Superior temporal gyrus (tissue), 1 donor: ENCODE measurements around the gene SEC14L3.
A peak's percentile ranks its signal among the peaks of the same experiment; 100 is the strongest.
"Not testable (repeated sequence)": the region's sequence is repeated elsewhere in the genome, so short reads cannot be mapped to it uniquely, and the experiment has no call there.

Source experiments
- DNase-seq: peaks from one replicate; pipeline ENCODE4 v3.0.0-alpha.2; 2016; ENCODE audit errors: extremely low spot score

The SEC14L3 gene

DNA sequence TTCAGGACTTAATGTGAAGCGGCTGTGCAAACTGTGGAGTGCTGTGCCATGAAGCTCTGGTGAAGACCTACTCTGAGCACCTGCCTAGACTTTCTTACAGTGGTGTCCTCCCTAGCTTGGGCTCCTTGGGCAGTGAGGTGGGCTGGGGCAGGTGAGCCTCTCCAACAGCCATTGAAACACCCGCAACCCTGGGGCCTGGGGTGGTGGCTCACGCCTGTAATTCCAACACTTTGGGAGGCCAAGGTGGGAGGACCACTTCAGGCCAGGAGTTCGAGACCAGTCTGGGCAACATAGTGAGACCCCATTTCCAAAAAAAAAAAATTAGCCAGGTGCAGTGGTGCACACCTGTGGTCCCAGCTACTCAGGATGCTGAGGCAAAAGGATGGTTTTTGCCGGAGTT is 14.3 kb upstream of the SEC14L3 start:
- no peak for DNase-seq

DNA sequence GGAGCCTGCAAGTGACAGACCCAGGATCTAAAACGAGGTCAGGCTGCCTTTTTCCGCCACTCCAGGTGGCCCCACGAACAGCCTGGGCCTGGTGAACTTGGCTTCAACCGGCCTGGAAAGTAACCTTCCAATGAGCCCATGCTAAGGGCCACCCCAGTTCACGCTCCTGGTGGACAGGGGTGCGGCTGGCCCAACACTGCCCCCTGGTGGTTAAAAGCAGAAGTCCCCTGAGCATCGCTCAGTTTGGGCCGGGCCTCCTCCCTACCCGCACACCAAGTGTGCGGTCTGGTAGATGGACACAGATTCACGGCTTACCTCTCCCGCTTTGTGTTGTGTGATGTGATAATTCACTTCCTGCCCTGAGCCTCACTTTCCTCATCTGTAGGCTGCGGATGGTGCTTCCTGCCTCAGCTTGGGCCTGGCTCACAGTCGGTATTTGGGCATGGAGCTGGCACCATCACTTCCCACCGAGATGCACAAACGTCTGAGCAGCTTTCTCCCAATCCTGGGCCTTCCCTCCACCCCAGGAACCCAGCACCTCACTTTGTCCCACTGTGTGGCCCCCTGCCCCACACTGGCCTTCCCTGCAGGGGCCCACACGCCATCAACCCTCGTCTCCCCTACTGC is 13.7 kb upstream of the SEC14L3 start:
- DNase-seq: peak; percentile 65

DNA sequence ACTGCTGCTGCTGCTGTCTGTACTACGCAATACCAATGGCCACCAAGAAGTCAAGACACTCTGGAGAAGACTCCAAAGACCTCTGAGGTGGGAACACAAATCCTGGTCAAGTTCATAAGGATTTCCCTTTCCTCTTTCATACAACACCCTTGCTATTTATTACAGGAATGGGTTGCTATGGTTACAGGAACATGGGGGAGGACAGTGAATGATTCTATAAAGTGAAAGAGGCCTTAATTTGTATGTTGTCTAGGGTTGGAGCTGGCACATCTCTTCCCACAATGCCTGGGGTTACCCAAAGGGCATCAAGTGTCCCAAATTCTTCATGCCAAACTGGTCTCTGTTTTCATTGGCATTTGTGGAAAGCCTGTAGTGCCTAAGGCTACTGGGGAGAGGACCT is 11.4 kb upstream of the SEC14L3 start:
- no peak for DNase-seq

DNA sequence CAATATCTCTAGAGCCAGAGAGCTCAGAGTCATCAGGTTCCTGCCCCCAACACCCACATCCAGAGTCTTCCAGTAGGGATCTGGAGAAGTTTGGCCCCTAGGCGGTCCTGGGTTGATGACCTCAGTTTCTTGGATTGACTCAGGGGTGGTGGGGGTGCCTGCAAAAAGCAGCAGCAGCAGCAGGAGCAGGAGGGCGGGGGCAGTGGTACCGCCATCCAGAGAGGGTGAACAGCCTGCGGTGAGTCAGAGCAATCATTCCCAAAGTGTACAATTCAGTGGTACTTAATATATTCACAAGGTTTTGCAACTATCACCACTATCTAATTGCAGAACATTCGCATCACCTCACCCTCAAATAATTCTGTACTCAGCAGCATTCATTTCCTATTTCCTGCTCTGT is 9.9 kb upstream of the SEC14L3 start:
- no peak for DNase-seq

DNA sequence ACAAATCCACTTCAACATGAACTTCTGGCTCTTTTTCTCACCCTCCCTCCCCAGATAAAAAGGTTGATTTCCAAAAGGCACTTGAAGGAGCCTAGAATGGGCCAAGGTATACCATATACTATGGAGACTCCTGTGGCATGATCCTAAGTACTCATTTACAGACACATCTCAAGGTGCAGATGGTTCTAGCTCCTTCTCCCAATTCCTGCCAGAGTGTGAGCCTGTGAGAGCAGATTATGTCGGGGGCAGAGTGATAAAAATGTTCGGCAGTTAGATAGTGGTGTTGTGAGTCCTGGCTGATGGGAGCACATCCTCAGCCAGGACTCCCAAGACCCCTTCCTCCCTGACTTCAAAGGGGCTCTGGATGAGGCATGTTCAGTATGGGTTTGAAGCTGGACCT is 8.2 kb upstream of the SEC14L3 start:
- DNase-seq: no peak

DNA sequence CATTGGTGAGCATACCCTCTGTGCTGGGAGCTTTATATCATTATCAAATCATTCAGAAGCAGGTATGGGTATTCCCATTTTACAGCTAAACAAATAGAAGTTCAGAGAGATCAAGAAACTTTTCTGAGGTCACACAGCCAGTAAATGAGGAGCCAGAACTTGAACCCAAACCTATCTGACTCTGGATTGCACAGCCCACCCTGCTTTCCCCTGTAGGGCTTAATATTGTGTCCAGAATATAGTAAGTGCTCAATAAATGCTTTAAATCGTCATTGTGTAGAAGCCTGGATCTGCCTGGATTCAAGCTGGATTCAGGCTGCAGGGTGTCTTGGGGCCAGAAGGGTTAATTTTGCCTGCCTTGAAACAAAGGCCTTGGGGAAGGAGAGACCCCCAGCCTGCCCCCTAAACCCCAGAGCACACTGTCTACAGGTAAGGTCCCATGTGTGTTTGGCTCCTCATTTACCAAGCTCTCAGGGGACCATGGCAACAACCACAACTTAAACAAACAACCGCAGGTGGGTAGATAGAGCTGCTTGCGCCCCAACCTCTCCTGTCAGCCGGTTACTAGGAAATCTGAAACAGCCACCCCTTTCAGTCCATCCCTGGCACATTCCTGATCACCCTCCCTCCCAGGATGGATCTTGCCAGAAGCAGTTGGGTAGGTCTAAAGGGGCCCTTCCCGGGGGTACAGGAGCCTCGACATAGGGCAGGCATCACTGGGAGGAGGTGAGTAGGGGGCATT is 3.0 kb upstream of the SEC14L3 start:
- no peak for DNase-seq

DNA sequence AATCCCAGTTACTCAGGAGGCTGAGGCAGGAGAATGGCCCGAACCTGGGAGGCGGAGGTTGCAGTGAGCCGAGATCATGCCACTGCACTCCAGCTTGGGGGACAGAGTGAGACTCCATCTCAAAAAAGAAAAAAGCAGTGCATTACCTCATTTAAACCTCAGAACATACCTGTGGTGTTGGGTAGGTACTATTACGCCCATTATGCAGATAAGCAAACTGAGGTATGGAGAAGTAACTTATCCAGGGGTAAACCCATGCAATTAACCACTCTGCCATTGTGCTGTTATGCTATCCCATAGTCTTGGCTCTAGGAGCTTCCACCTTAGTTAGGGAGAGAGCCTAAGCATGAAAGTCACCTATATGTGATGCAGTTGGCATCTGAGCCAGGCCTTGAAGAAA is 2.3 kb upstream of the SEC14L3 start:
- no peak for DNase-seq

DNA sequence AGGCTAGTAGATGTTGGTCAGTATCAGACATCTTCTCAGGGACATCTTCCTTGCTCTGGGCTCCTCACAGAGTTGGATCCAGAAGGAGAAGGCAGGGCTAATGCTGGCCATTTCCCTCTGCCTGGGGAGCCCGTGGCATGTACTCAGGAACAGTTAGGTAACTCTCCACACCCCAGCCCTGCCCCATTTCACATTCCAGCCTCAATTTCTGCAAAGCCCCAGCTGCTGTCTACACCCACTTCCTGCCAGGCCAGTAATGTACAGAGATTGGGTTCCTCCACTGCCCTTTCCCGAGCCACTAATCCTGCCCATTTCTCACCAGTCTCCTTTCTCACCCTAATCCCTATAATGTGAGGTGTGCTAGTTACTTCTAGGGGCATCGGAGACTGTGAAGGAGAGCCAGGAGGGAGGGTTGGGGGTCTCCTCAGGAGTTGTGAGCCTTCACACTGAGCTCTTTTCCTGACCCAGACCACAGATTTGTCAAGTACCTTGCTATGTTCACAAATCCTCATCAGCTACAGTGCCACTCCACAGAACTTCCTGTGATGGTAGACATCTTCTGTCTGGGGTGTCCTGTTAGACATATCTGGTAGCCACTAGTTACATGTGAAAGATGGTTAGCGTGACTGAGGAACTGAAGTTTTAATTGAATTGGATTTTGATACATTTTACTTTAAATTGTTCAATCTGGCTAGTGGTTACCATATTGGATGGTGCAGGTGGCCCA is 1.3 kb upstream of the SEC14L3 start:
- no peak for DNase-seq

DNA sequence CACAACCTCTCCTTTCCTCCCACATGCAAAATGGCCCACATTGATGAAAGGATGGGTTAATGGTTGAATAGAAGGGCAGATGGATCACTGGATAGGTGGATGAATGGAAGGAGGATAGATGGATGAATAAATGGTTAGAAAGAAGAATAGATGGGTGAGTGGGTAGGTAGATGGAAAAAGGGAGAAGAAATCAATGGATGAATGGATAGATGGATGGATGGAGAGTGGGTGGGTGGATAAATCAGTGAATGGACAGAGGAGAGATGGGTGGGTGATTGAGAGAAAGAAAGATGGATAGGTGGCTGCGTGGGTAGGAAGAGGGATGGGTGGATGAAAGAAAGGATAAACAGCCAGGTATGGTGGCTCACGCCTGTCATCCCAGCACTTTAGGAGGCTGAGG is 1.2 kb downstream of the SEC14L3 start:
- DNase-seq: no peak

DNA sequence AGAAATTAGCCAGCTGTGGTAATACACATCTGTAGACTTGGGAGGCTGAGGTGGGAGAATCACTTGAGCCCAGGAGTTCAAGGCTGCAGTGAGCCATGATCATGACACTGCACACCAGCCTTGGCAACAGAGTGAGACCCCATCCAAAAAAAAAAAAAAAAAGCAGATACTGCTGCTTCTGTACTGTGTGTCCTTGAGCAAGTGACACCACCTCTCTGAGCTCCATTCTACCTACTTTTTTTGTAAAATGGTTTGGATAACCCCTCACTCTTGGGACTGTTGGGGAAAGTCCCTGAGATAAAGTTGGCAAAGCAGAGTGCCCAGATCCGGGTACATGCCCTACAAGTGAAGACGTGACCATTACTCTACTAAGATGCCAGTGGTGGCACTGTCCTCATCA is 2.7 kb downstream of the SEC14L3 start:
- no peak for DNase-seq

DNA sequence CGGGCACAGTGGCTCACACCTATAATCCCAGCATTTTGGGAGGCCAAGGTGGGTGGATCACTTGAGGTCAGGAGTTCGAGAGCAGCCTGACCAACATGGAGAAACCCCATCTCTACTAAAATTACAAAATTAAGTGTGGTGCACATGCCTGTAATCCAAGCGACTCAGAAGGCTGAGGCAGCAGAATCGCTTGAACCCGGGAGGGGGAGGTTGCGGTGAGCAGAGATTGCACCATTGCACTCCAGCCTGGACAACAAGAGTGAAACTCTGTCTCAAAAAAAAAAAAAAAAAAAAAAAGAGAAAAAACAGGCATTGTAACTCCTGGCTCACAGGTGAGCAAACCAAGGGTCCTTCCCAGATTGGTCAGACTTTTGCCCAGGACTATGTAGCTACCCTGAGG is 11.3 kb downstream of the SEC14L3 start:
- not testable (repeated sequence) for DNase-seq

DNA sequence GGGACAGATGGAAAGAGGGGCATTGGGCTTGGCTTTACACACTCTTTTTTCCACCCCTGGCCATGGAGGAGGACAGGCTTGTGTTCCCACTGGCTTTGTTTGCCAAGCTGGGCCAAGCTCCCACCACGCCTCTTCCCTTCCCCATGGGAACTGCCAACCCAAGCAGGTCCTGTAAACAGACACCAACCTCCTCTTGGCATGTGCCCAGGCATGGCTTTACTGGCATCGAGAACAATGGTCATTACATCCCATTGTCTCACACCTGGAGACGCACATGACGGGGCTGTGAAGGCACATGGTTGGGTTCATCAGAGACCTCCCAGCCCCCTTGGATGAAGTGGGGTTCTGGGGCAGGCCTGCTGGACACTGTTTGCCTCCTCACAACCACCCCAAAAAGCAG is 11.7 kb downstream of the SEC14L3 start:
- no peak for DNase-seq

DNA sequence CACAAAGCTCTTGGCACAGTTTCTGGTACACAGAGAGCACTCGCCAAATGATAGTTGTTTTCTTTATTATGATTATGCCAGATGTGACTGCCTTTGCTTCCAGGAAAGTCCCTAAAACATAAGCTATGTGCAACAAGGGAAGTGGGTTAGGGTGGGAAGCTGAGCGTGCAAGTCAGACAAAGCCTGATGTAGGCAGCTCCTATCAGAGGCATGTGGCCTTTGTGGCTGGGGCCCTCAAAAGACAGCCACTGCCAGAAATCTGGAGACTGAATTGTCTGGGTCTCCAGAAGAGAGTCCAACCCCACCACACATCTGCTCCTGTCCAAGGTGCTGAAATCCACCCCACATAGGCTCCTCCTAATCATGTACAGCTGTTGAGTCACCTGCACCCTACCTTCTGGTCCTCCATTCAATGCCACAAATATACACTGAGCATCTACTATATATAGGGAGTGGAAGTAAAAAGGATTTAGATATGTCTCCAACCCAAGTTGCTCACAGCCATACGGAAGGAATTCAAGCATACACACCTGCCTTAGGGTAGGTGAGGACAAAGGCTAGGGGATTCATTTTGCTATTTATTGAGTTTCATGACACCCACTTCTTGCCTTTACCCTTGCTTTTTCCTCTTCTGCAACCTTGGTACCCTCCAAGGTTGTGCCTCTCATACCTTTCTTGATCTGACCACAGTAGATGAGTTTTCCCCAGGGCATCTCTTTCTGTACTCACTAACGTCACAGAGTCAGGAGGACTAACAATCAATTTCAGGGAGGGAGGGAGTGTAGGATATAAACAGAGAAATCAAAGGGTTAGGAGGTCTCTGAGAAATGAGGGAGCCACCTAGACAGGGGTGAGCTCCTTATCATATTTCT is 12.4 kb downstream of the SEC14L3 start:
- DNase-seq: no peak

DNA sequence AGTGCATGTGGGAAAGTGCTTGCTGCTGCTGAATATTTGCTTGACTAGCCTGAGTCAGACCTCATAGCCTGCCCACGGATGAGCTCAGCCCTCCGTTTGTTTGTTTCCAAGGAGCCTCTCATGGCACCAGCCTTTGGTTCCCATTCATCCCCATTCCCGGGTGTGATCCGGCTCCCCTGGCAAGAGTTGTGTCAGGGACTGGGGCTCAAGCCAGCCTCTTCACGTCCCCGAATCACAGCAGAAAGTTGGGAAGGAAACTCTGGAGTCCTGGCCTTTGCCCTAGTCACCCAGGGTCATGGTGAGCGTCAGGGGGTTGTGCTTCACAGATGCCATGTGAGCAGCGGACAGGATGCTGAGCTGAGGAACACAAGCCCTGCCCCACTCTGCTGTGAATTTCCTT is 13.8 kb downstream of the SEC14L3 start:
- no peak for DNase-seq

DNA sequence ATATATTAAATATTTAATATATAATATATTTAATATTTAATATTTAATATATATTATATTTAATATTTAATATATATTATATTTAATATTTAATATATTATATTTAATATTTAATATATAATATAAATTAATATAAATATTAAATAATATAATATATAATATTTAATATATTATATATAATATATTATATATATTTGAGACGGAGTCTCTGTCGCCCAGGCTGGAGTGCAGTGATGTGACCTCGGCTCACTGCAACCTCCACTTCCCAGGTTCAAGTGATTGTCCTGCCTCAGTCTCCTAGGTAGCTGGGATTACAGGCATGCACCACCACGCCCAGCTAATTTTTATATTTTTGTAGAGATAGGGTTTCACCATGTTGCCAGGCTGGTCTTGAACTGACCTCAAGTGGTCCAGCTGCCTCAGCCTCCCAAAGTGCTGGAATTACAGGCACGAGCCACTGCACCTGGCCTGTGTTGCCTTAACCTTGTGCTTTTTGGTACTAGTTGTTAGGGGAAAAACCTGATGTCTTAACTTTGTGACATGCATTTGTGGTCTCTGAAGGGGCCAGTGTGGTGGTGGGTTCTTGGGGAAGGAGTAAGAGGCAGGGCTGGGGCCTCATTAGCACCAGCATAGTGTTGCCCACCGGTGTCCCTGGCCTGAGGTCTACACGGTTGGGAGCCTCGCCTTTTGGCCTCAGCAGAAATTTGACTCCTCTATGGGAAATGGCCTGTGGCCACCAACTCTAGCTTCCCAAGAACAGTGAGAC is 16.6 kb downstream of the SEC14L3 start:
- no peak for DNase-seq

DNA sequence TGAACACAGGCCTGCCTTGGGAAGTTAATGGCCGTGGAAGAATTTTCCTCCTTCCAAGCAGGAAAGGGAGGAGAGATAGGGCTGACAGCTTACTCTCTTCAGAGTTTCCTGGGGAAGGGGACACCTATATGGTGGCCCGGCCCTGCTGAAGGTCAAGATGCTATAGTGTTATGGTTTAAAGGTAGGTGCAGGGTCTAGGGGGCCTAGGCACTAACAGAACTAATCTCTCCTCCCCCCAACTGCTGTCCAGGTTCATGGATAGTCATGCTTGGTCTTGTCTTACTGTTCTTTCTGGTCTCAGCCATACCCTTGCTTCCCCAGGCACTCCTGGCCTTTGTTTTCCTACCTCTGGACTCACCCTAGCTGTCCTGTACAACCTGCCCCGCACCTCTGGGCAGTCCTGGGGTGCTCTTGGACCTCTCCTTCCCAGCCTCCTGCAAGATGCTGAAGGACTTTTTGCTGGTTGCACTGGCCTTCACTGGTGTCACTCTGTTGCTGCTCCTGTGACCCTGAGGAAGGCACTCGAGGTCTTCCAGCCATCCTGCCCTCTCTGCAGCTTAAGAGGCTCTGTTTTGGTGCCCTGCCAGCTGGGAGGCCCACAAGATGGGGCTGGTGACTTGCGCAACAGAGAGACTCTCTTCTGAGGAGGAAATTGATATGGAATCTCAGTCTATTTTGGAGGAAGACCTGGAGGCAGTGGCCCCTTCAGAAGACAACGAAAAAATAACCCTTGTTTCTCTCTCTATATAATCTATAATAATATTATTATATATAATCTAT is 17.9 kb downstream of the SEC14L3 start:
- DNase-seq: no peak

DNA sequence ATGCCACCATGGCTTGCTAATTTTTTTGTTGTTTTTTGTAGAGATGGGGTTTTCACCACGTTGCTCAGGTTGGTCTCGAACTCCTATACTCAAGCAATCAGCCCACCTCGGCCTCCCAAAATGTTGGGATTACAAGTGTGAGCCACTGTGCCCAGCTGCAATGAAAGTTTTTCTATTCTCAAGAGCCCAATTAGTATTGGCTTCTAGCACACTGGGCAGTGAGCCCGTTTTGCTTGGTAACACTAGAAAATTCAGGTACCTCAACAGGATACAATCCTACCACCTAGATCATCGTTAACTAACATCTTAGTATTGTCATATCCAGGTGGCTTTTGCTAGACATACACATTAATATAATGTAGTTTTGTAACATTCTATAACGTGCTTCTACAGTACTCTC is 19.0 kb downstream of the SEC14L3 start:
- no peak for DNase-seq

DNA sequence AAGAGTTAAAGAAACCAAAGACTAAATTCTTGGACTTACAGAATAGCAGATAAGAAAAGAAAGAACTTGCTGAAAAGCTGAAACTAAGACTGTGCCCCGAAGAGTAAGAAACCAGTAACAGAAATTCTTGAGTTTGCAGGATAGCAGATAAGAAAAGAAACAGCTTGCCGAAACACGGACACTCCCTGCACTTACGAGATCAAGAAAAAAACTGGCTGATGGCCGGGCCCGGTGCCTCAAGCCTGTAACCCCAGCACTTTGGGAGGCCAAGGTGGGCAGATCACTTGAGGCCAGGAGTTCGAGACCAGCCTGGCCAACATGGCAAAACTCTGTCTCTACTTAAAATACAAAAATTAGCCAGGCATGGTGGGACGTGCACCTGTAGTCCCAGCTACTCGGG is 20.3 kb downstream of the SEC14L3 start:
- DNase-seq: not testable (repeated sequence)

DNA sequence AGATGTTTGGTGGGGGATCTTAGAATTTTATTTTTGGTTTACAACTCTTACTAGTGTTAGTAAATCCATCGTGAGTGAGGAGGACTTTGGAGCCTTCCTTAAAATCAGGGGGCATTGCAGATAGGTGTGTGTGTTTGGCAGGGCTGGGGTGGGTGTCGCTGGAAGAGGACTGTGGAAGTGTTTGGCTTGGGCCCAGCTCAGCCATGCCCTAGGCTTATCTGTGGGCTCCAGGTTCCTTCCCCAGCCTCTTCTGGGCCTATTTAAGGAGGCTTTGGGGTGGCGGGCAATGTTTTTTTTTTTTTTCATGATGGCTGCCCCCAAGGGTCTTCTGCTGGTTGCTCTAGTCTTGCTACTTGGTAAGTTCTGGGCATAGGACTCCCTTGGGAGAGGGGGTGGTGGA is 24.2 kb downstream of the SEC14L3 start:
- no peak for DNase-seq

DNA sequence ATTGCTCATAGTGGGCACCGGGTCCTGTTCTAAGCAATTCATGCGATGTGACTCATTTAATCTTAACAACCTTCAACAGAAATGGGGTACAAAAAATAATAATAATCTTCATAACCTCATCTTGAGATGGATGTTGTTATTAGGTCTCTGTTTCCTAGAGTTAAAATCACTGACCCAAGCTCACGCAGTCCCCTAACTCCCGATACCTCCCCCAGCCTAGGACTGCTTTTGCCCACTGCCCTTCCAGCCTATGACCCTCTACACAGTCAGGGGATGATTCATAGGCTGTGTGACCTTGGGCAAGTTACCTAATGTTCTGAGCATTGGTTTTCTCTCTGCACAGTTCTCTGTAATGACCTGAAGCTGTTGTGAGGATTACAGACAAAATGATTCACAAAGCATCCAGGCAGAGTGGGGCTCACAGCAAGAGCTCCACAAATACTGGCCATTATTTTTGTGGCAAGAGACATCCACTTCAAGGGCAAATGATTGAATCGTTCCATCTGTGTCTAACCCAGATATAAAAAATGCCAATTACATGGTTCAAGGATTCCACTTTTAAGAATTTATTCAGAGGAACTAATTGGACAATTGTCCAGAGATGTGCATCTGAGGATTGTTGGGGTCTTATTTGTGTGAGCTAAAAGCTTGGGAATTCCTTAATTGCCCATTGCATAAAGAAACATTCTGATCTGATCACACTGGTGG is 26.2 kb downstream of the SEC14L3 start:
- no peak for DNase-seq
